ENCODE data around the gene IL6R. TPM values are rescaled to one million over a fixed set of nuclear protein-coding genes. Genes with fewer than 3 reads are reported as not detected.
A peak's percentile ranks its signal among the peaks of the same experiment; 100 is the strongest.

Gene IL6R
- total RNA-seq, 1 experiment from 2014 or later: 5.0 TPM

- CTCF ChIA-PET: no interaction called here
- no peaks in the 10 kb centered on the region for H3K27me3 Mint-ChIP-seq (ENCODE audit: unreplicated experiment)
- no peak for TF ChIP-seq CTCF (IDR thresholded peaks at IDR 0.05; ENCODE audit: unreplicated experiment)
- intact Hi-C loops (cut with micrococcal nuclease; ENCODE audit: unreplicated experiment): no loop called here
- no peaks in the 10 kb centered on the region for H3K9me3 Mint-ChIP-seq (ENCODE audit: low read depth, unreplicated experiment)
- H3K4me1 Mint-ChIP-seq (ENCODE audit: low read depth, unreplicated experiment): peaks cover 9% of the 10 kb centered on the region
- no peak overlapping the region for H3K27ac Mint-ChIP-seq (ENCODE audit: unreplicated experiment)
- no peak for DNase-seq
- BruUV-seq (replicated peaks): no TSS peak
- no peaks in the 10 kb centered on the region for H3K36me3 Mint-ChIP-seq (ENCODE audit: insufficient read depth, unreplicated experiment)
- no peak overlapping the region for H3K4me3 Mint-ChIP-seq (ENCODE audit: low read depth, unreplicated experiment)
Observed at GRCh38 chr1:154471304-154471703, 66.2 kb downstream of the IL6R start.

GRCh38 chr1:154474802-154475201, 69.7 kb downstream of the IL6R start:
- no peak overlapping the region for H3K4me3 Mint-ChIP-seq (ENCODE audit: low read depth, unreplicated experiment)

GRCh38 chr1:154476791-154477190, 71.6 kb downstream of the IL6R start:
- no peaks in the 10 kb centered on the region for H3K9me3 Mint-ChIP-seq (ENCODE audit: low read depth, unreplicated experiment)
- H3K27ac Mint-ChIP-seq (ENCODE audit: unreplicated experiment): peak overlapping the region; percentile 60
- H3K4me3 Mint-ChIP-seq (ENCODE audit: low read depth, unreplicated experiment): no peak overlapping the region
- H3K36me3 Mint-ChIP-seq (ENCODE audit: insufficient read depth, unreplicated experiment): no peaks in the 10 kb centered on the region
- H3K4me1 Mint-ChIP-seq (ENCODE audit: low read depth, unreplicated experiment): peaks cover 35% of the 10 kb centered on the region
- no TSS peak for BruUV-seq (replicated peaks)
- no peaks in the 10 kb centered on the region for H3K27me3 Mint-ChIP-seq (ENCODE audit: unreplicated experiment)
- TF ChIP-seq CTCF (IDR thresholded peaks at IDR 0.05; ENCODE audit: unreplicated experiment): no peak
- intact Hi-C loops (cut with micrococcal nuclease; ENCODE audit: unreplicated experiment): no loop called here
- CTCF ChIA-PET: interaction anchor here (0.6 to 1.2 kb wide), 7 partner anchors 8 to 1549 kb away, joined by 3 to 7 read pairs (median 4); partner anchors contain the start of gene ADAM15
- no peak for DNase-seq

More at GRCh38 chr1:154474802-154475201, 69.7 kb downstream of the IL6R start:
- Mint-ChIP-seq H3K36me3 (ENCODE audit: insufficient read depth, unreplicated experiment) (no peaks in the 10 kb centered on the region), H3K4me1 (ENCODE audit: low read depth, unreplicated experiment) (peaks cover 35% of the 10 kb centered on the region), H3K27me3 (ENCODE audit: unreplicated experiment) (no peaks in the 10 kb centered on the region), H3K27ac (ENCODE audit: unreplicated experiment) (no peak overlapping the region), H3K9me3 (ENCODE audit: low read depth, unreplicated experiment) (no peaks in the 10 kb centered on the region)
- peak; percentile 88 for DNase-seq
- intact Hi-C loops (cut with micrococcal nuclease; ENCODE audit: unreplicated experiment): no loop called here
- CTCF ChIA-PET: interaction anchor here (0.6 to 0.7 kb wide), 3 partner anchors 69 to 188 kb away, joined by 3 to 4 read pairs (median 3); partner anchors contain the start of gene IL6R
- TF ChIP-seq CTCF (IDR thresholded peaks at IDR 0.05; ENCODE audit: unreplicated experiment): no peak
- BruUV-seq (replicated peaks): no TSS peak

- peaks cover 3% of the 10 kb centered on the region for H3K27me3 Mint-ChIP-seq (ENCODE audit: unreplicated experiment)
- CTCF ChIA-PET: interaction anchor here (0.7 to 3.1 kb wide), 2 partner anchors 68 to 123 kb away, joined by 8 to 35 read pairs; no protein-coding TSS in a partner anchor
- no peaks in the 10 kb centered on the region for H3K9me3 Mint-ChIP-seq (ENCODE audit: low read depth, unreplicated experiment)
- no peaks in the 10 kb centered on the region for H3K36me3 Mint-ChIP-seq (ENCODE audit: insufficient read depth, unreplicated experiment)
- TF ChIP-seq CTCF (IDR thresholded peaks at IDR 0.05; ENCODE audit: unreplicated experiment): no peak
- DNase-seq: no peak
- no peak overlapping the region for H3K4me3 Mint-ChIP-seq (ENCODE audit: low read depth, unreplicated experiment)
- no peak overlapping the region for H3K27ac Mint-ChIP-seq (ENCODE audit: unreplicated experiment)
- intact Hi-C loops (cut with micrococcal nuclease; ENCODE audit: unreplicated experiment): loop anchor here (1.0 to 2.0 kb wide), 3 partner anchors 69 to 130 kb away; partner anchors contain the start of gene IL6R
- H3K4me1 Mint-ChIP-seq (ENCODE audit: low read depth, unreplicated experiment): peaks cover 35% of the 10 kb centered on the region
- BruUV-seq (replicated peaks): no TSS peak
Observed at GRCh38 chr1:154478013-154478412, 72.9 kb downstream of the IL6R start.

Data from Calu3 (cell line).